GM21390 (cell line): ENCODE measurements around the gene SIRPB2.

Source experiments
- ATAC-seq: cut with Tn5 transposase; IDR thresholded peaks from one replicate; pipeline ENCODE4 v1.9.1; 2021; ENCODE audit not compliant: unreplicated experiment

The SIRPB2 gene

DNA sequence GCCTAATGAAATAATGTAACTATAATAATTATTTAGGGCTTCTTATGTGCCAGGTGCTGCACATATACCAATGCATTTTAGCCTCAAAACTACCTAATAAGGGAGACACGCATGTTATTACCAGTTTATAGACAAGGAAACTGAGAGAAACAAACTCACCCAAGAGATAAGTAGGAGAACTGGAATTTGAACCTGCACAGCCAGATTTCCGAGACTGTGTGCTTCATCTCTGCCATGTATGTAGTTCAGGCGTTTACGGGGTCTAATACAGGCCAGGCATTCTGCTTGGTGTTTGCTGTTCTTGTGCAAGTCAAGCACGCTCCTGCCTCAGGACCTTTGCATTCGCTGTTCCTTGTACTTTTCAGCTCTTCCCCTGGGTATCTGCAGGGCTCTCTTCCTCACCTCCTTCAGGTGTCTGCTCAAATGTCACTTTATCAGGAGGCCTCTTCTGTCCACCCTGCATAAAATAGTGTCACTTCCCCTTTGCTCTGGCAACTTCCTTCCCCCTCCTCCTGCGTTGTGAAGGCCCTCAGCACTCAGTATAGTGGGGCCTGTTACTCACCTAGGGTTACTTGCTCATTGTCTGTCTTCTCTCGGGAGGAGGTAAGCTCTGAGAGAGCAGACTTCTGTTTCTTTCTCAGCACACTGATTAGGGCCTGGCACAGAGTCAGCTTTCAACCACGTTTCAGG, 18.5 kb downstream of the SIRPB2 start:
- ATAC-seq, result no peak

DNA sequence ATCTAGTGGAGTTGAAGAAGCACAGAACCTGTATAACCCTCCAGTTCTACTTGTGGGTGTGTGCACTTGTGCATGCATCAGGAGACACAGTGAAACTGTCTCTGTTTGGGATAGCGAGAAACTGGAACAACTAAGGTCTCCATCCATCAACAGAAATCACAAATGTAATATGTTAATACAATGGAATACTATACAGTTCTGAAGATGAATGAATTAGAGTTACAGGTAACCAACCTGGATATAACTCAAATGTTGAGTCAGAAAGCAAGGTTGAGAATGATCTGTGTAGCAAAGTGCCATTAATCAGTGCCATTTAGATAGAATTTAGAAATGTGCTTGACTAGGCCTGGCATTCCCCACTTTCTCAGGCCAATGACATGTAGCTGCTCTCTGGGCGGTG, 20.0 kb downstream of the SIRPB2 start:
- ATAC-seq, result no peak

GRCh38 chr20:1469925-1470571, 21.2 kb downstream of the SIRPB2 start:
- ATAC-seq, result no peak

GRCh38 chr20:1469306-1469905, 21.8 kb downstream of the SIRPB2 start:
- ATAC-seq, result no peak

- ATAC-seq, result no peak
These were observed 23.0 kb downstream of the SIRPB2 start for GRCh38 chr20:1468117-1468624.

GRCh38 chr20:1467355-1468116, 23.7 kb downstream of the SIRPB2 start:
- no peak for ATAC-seq

GRCh38 chr20:1467082-1467354, 24.2 kb downstream of the SIRPB2 start:
- no peak for ATAC-seq

GRCh38 chr20:1466211-1467081, 24.8 kb downstream of the SIRPB2 start, which contains the start of gene NSFL1C:
TSS of gene NSFL1C (minus strand) at chr20:1466849. CDS start at chr20:1466824, 25 bp downstream.
- ATAC-seq, result peak; percentile 85

DNA sequence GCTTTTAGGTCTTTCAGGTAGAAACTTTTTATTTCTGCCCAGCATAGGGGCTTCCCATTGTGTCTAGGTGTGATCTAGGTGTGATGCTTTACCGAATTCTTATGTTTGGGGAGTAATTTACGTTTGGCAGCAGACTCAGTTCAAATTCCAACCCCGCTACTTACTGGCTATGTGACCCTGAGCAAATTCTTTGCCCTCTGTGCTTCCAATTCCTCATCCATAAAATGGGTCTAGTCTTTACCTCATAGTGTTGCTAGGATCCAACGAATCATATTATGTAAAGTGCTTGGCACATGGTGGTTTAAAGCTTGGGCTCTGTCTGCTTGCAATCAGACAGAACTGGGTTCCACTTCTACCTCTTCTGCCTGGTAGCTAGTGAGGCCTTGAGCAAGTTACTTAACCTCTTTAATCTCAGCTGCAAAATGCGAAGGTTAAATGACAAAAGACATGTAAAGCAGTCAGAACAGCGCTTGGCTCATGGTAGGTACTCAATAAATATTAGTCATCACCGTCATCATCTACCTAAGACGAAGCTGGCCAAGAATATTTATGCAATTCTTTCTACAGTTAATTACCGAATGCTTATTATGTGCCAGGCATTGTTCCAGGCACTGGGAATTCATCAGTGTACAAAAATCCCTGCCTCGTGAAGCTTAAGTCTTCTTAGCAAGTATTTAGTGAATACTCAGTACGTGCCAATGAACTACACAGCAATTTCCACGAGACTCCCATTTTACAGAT, 25.6 kb downstream of the SIRPB2 start:
- no peak for ATAC-seq

- no peak for ATAC-seq
These were observed 27.1 kb downstream of the SIRPB2 start for GRCh38 chr20:1463971-1464570.

GRCh38 chr20:1462834-1463233, 28.4 kb downstream of the SIRPB2 start:
- ATAC-seq, result no peak

DNA sequence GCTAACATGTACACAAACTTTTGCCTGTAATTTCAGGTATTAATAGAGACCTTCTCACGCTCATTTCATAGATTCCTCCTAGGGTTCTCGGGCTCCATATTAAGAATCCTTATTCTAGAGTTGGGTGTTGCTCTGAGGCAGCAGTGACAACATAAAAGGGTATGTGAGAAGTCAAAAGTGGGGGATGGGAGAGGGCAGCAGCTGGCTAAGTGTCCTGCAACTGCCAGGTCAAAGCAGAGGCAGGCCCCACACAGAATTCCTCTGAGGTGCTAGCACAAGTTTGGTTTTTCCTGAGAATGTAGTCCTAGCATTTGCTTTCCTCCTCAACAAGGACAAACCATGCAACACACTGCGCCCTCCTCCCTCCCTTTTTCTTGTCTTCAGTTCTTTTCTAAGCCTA, 29.2 kb downstream of the SIRPB2 start:
- ATAC-seq, result no peak

DNA sequence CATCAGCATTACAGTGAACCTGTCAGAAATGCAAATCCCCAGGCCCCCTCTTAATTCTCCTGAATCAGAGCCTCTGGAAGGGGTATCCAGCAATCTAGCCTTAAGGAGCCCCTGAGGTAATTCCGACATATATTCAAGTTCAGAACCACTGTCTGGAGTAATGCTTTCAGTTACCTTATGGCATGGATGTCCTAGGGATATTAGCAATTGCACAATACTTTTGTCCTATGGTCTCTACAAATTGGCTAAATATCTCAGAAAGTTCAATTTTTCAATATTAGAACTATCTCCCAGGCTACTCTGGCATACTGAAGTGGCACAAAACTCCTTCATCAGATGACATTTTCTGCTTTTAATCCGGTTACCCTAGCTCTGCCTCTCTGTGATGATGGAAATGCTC, 30.9 kb downstream of the SIRPB2 start:
- ATAC-seq, result no peak

- ATAC-seq, result no peak
These were observed 33.2 kb downstream of the SIRPB2 start for GRCh38 chr20:1457992-1458391.

DNA sequence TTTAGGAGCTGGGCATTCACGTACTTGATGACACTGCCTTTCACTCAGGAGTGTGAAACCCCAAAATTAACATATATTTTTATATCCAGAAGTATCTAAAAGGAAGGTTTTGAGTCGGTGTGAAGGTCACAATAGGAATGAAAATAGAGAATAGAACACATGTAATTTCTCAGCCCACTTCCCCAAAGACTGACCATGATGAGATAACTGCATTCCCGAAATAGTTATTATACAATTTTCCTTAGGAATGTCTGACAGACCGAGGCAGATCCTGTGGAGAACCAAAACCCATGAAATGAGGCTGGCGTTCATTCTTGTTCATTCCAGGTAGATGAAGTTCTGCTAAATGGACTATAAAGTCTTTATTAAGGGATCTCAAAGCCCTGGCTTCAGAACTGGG, 34.9 kb downstream of the SIRPB2 start:
- ATAC-seq, result no peak

- no peak for ATAC-seq
These were observed 40.2 kb downstream of the SIRPB2 start for GRCh38 chr20:1450926-1451491.

- no peak for ATAC-seq
These were observed 41.9 kb downstream of the SIRPB2 start for GRCh38 chr20:1449370-1449769.

- no peak for ATAC-seq
These were observed 43.1 kb downstream of the SIRPB2 start for GRCh38 chr20:1448081-1448620.

- ATAC-seq, result no peak
These were observed 44.7 kb downstream of the SIRPB2 start for GRCh38 chr20:1446536-1446935.
